ENCODE results near the gene ALKBH3. TPM values are rescaled to one million over a fixed set of nuclear protein-coding genes. Genes with fewer than 3 reads are reported as not detected.

The ALKBH3 gene
- polyA plus RNA-seq, 1 donor (not counting 4 experiments of a cell fraction or from before 2014, with no cell fraction given), result 42.4 TPM

DNA sequence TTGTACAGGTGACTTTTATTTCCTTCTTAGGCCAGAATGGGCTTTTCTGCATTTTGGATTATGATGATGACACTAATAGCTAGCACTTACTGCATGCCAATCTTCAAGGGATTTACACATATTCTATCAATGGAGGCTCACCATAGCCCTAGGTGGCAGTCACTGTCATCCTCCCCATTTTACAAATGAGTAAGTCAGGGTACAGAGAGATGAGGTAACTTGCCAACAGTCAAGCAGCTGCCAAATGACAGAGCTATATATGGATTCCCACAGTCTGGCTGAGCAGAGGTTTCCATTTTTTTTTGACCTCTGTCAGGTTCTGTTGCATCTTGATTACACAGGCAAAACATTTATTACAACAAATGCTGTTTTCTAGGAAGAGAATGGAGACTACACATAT, 38.0 kb downstream of the ALKBH3 start:
- FAIRE-seq, result no peak
- dilution Hi-C loops (cut with MboI; ENCODE audit: extremely low pct_ligation_motif_present, low sequenced_read_pairs), result no loop called here

DNA sequence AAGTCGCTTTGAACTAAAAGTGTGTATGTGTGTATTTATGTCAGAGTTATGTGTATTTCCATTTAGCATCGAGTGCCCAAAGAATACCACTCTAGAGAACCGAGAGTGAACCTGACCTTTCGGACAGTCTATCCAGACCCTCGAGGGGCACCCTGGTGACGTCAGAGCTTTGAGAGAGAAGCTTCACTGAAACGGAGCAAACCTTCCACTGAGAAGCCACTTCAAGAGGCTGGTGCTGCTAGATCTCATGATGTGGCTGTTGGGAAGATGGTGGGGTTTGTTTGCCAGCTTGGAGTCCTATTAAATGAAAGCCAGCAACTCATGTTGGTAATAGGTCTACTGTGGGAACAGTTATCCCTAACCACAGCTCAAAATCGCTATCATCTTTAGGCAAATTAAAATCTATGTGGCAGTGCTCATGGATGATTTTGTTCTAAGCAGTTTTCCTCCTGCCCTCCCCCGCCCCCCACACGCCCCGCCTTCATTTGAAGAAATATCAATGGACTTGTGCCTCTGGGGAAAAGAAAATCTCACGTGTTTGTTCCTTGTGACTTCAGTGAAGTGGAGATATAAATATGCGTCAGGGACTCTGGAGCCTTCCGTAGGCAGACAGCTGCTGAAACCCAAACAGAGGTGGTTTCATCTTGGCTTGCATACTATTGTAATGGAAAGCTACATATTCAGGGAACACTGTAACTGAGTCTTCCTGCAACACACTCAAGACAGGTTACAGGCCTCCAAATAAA, 39.4 kb downstream of the ALKBH3 start:
- Histone ChIP-seq H3K4me1 (ENCODE audit: control insufficient read depth, extremely low read depth, insufficient read depth, low read length) (peaks cover 17% of the 10 kb centered on the region), H3K9ac (ENCODE audit: control insufficient read depth, extremely low read depth, insufficient read depth, low read length) (peak overlapping the region; percentile 63), H3K27me3 (ENCODE audit: control insufficient read depth, extremely low read depth, insufficient read depth, low read length) (no peaks in the 10 kb centered on the region), H3K9me1 (ENCODE audit: control insufficient read depth, extremely low read depth, insufficient read depth, low read length) (no peaks in the 10 kb centered on the region), H3K36me3 (ENCODE audit: control insufficient read depth in 2 of 2, extremely low read depth in 1 of 2, insufficient read depth in 2 of 2, low read length in 2 of 2) (peaks cover 10 to 12% of the 10 kb centered on the region in 2 experiments), H3K4me2 (ENCODE audit: control insufficient read depth, extremely low read depth, insufficient read depth, low read depth, low read length) (peak overlapping the region; percentile 44), H3K9me3 (ENCODE audit: control insufficient read depth, low read depth, low read length) (no peaks in the 10 kb centered on the region), H3K79me2 (ENCODE audit: control insufficient read depth, insufficient read depth, low read length) (no peaks in the 10 kb centered on the region), H2AFZ (ENCODE audit: control insufficient read depth, low read length) (no peak overlapping the region), H4K20me1 (ENCODE audit: control insufficient read depth, extremely low read depth, insufficient read depth, low read length) (no peaks in the 10 kb centered on the region), H3K27ac (ENCODE audit: control insufficient read depth, insufficient read depth, low read length) (peak overlapping the region; percentile 94), H3K4me3 (ENCODE audit: control insufficient read depth in 2 of 3, extremely low read depth in 1 of 3, insufficient read depth in 2 of 3, low read depth in 1 of 3, low read length in 3 of 3) (no peak overlapping the region)
- TF ChIP-seq EZH2 (IDR thresholded peaks at IDR 0.05; ENCODE audit: low read length) (no peak), CTCF (optimal IDR thresholded peaks at IDR 0.05 in 1 of 3, IDR thresholded peaks at IDR 0.05 in 1 of 3, conservative IDR thresholded peaks at IDR 0.05 in 1 of 3; ENCODE audit: extremely low read depth in 1 of 3, insufficient read depth in 2 of 3, low read length in 3 of 3) (no peak)
- dilution Hi-C loops (cut with MboI; ENCODE audit: extremely low pct_ligation_motif_present, low sequenced_read_pairs), result no loop called here
- DNase-seq (ENCODE audit: low read depth, low spot score), result no peak
- no peak for FAIRE-seq

More for the DNA sequence above, 38.0 kb downstream of the ALKBH3 start:
- Histone ChIP-seq H3K27ac (ENCODE audit: control insufficient read depth, insufficient read depth, low read length) (no peak overlapping the region), H3K9me1 (ENCODE audit: control insufficient read depth, extremely low read depth, insufficient read depth, low read length) (no peaks in the 10 kb centered on the region), H3K9ac (ENCODE audit: control insufficient read depth, extremely low read depth, insufficient read depth, low read length) (no peak overlapping the region), H3K4me3 (ENCODE audit: control insufficient read depth in 2 of 3, extremely low read depth in 1 of 3, insufficient read depth in 2 of 3, low read depth in 1 of 3, low read length in 3 of 3) (no peak overlapping the region), H3K4me1 (ENCODE audit: control insufficient read depth, extremely low read depth, insufficient read depth, low read length) (peaks cover 17% of the 10 kb centered on the region), H3K27me3 (ENCODE audit: control insufficient read depth, extremely low read depth, insufficient read depth, low read length) (no peaks in the 10 kb centered on the region), H3K9me3 (ENCODE audit: control insufficient read depth, low read depth, low read length) (no peaks in the 10 kb centered on the region), H4K20me1 (ENCODE audit: control insufficient read depth, extremely low read depth, insufficient read depth, low read length) (no peaks in the 10 kb centered on the region), H2AFZ (ENCODE audit: control insufficient read depth, low read length) (no peak overlapping the region), H3K79me2 (ENCODE audit: control insufficient read depth, insufficient read depth, low read length) (no peaks in the 10 kb centered on the region), H3K4me2 (ENCODE audit: control insufficient read depth, extremely low read depth, insufficient read depth, low read depth, low read length) (no peak overlapping the region), H3K36me3 (ENCODE audit: control insufficient read depth in 2 of 2, extremely low read depth in 1 of 2, insufficient read depth in 2 of 2, low read length in 2 of 2) (peaks cover 14% of the 10 kb centered on the region in 2 experiments)
- no peak for DNase-seq (ENCODE audit: low read depth, low spot score)
- TF ChIP-seq CTCF (optimal IDR thresholded peaks at IDR 0.05 in 1 of 3, IDR thresholded peaks at IDR 0.05 in 1 of 3, conservative IDR thresholded peaks at IDR 0.05 in 1 of 3; ENCODE audit: extremely low read depth in 1 of 3, insufficient read depth in 2 of 3, low read length in 3 of 3) (no peak), EZH2 (IDR thresholded peaks at IDR 0.05; ENCODE audit: low read length) (no peak)
